ENCODE data around the gene DBR1. TPM values are rescaled to one million over a fixed set of nuclear protein-coding genes. Genes with fewer than 3 reads are reported as not detected.
"Not testable (repeated sequence)": the region's sequence is repeated elsewhere in the genome, so short reads cannot be mapped to it uniquely, and the experiment has no call there.

Gene DBR1
- total and polyA plus RNA-seq, 9 donors: 8.5 to 16.0 (median 14.7) TPM

- no peaks in the 10 kb centered on the region for H3K4me1 ChIP-seq (ENCODE audit: insufficient read depth)
- WGBS, 3 donors: 78 to 87% (median 80%) methylated on average over 2 of the region's 2 CpGs
- no peak overlapping the region for H3K27ac ChIP-seq
- no peaks in the 10 kb centered on the region for H3K27me3 ChIP-seq
- no peaks in the 10 kb centered on the region for H3K9me3 ChIP-seq
- no peak overlapping the region for H3K4me3 ChIP-seq
- no peaks in the 10 kb centered on the region for H3K36me3 ChIP-seq
- DNase-seq: no peak
- TF ChIP-seq POLR2A (IDR thresholded peaks at IDR 0.05) (no peak), EP300 (IDR thresholded peaks at IDR 0.05) (no peak), CTCF (IDR thresholded peaks at IDR 0.05) (no peak)
- intact Hi-C loops (cut with DNase I): no loop called here
Observed at GRCh38 chr3:138172625-138173024, 2.1 kb downstream of the DBR1 start.

GRCh38 chr3:138165061-138165460, 9.7 kb downstream of the DBR1 start:
- TF ChIP-seq EP300 (IDR thresholded peaks at IDR 0.05): no peak
- TF ChIP-seq POLR2A (IDR thresholded peaks at IDR 0.05): no peak
- no peak for TF ChIP-seq CTCF (IDR thresholded peaks at IDR 0.05)
- no peaks in the 10 kb centered on the region for H3K4me1 ChIP-seq (ENCODE audit: insufficient read depth)
- H3K4me3 ChIP-seq: no peak overlapping the region
- no peaks in the 10 kb centered on the region for H3K36me3 ChIP-seq
- H3K9me3 ChIP-seq: no peaks in the 10 kb centered on the region
- no peaks in the 10 kb centered on the region for H3K27me3 ChIP-seq
- H3K27ac ChIP-seq: no peak overlapping the region
- 96 to 99% (median 98%) methylated on average over 2 of the region's 2 CpGs for WGBS, 3 donors
- no peak for DNase-seq
- intact Hi-C loops (cut with DNase I): no loop called here

- Histone ChIP-seq H3K27me3 (no peaks in the 10 kb centered on the region), H3K4me3 (no peak overlapping the region), H3K4me1 (ENCODE audit: insufficient read depth) (no peaks in the 10 kb centered on the region), H3K27ac (no peak overlapping the region), H3K9me3 (no peaks in the 10 kb centered on the region), H3K36me3 (no peaks in the 10 kb centered on the region)
- intact Hi-C loops (cut with DNase I): no loop called here
- WGBS, 3 donors: 93 to 96% (median 95%) methylated on average over 4 of the region's 4 CpGs
- no peak for DNase-seq
- no peak for TF ChIP-seq CTCF (IDR thresholded peaks at IDR 0.05)
- no peak for TF ChIP-seq EP300 (IDR thresholded peaks at IDR 0.05)
Observed at GRCh38 chr3:138157743-138158142, 17.0 kb downstream of the DBR1 start.

- Histone ChIP-seq H3K4me1 (ENCODE audit: insufficient read depth) (no peaks in the 10 kb centered on the region), H3K36me3 (no peaks in the 10 kb centered on the region), H3K27ac (no peak overlapping the region), H3K4me3 (no peak overlapping the region), H3K27me3 (no peaks in the 10 kb centered on the region), H3K9me3 (no peaks in the 10 kb centered on the region)
- intact Hi-C loops (cut with DNase I): no loop called here
- TF ChIP-seq CTCF (IDR thresholded peaks at IDR 0.05): no peak
- TF ChIP-seq EP300 (IDR thresholded peaks at IDR 0.05): no peak
- TF ChIP-seq POLR2A (IDR thresholded peaks at IDR 0.05): no peak
- DNase-seq: no peak
Observed at GRCh38 chr3:138154534-138154933, 20.2 kb downstream of the DBR1 start.

GRCh38 chr3:138148503-138148902, 26.2 kb downstream of the DBR1 start:
- intact Hi-C loops (cut with DNase I): no loop called here
- Histone ChIP-seq H3K36me3 (no peaks in the 10 kb centered on the region), H3K27me3 (no peaks in the 10 kb centered on the region), H3K4me3 (no peak overlapping the region), H3K27ac (no peak overlapping the region), H3K4me1 (ENCODE audit: insufficient read depth) (no peaks in the 10 kb centered on the region), H3K9me3 (no peaks in the 10 kb centered on the region)
- DNase-seq: no peak
- 68 to 71% (median 71%) methylated on average over 4 of the region's 4 CpGs for WGBS, 3 donors
- no peak for TF ChIP-seq POLR2A (IDR thresholded peaks at IDR 0.05)
- no peak for TF ChIP-seq EP300 (IDR thresholded peaks at IDR 0.05)
- no peak for TF ChIP-seq CTCF (IDR thresholded peaks at IDR 0.05)

- H3K9me3 ChIP-seq; H3K27ac ChIP-seq; H3K27me3 ChIP-seq; H3K4me3 ChIP-seq; H3K36me3 ChIP-seq; intact Hi-C loops (cut with DNase I); H3K4me1 ChIP-seq (ENCODE audit: insufficient read depth); DNase-seq: not testable (repeated sequence)
- 91 to 97% (median 95%) methylated on average over 3 of the region's 3 CpGs for WGBS, 3 donors
Observed at GRCh38 chr3:138142181-138142580, 32.5 kb downstream of the DBR1 start.
